Smooth muscle cell (in vitro differentiated cells): ENCODE data around the gene MID1. TPM values are rescaled to one million over a fixed set of nuclear protein-coding genes. Genes with fewer than 3 reads are reported as not detected.

ENCODE experiments used
- DNase-seq: peaks from one replicate; lab custom pipeline; 2025; ENCODE audit not compliant: unreplicated experiment; lab: John Stamatoyannopoulos, UW
- H2AFZ ChIP-seq: fragments of 200-600 bp; sonication (generic); 2 replicates; pipeline ENCODE4 v1.6.0; 2016; ENCODE audit warnings: antibody characterized with exemption, low read depth, mild to moderate bottlenecking
- H3F3A ChIP-seq: fragments of 200-600 bp; sonication (generic); 2 replicates; pipeline ENCODE4 v1.6.0; 2017; ENCODE audit warnings: antibody characterized with exemption, low read depth
- H3K27ac ChIP-seq: fragments of 200-600 bp; sonication (generic); 2 replicates; pipeline ENCODE4 v1.5.1; 2016; ENCODE audit warnings: low read depth, mild to moderate bottlenecking
- H3K27me3 ChIP-seq: fragments of 200-600 bp; sonication (generic); 2 replicates; pipeline ENCODE4 v1.6.1; 2016; ENCODE audit warnings: low read depth, mild to moderate bottlenecking
- H3K36me3 ChIP-seq: fragments of 200-600 bp; sonication (generic); 2 replicates; pipeline ENCODE4 v1.5.1; 2016; ENCODE audit warnings: low read depth
- H3K4me1 ChIP-seq: fragments of 200-600 bp; sonication (generic); 2 replicates; pipeline ENCODE4 v1.5.1; 2016; ENCODE audit warnings: low read depth
- H3K4me2 ChIP-seq: fragments of 200-600 bp; sonication (generic); 2 replicates; pipeline ENCODE4 v1.6.0; 2016; ENCODE audit warnings: mild to moderate bottlenecking
- H3K4me3 ChIP-seq: fragments of 200-600 bp; sonication (generic); 2 replicates; pipeline ENCODE4 v1.5.1; 2016; ENCODE audit warnings: mild to moderate bottlenecking
- H3K79me2 ChIP-seq: fragments of 200-600 bp; sonication (generic); 2 replicates; pipeline ENCODE4 v1.6.0; 2016; ENCODE audit warnings: low read depth, mild to moderate bottlenecking
- H3K9ac ChIP-seq: fragments of 200-600 bp; sonication (generic); 2 replicates; pipeline ENCODE4 v1.6.0; 2016; ENCODE audit warnings: low read depth
- H3K9me3 ChIP-seq: fragments of 200-600 bp; sonication (generic); replicated peaks from 2 replicates; pipeline ENCODE4 v1.5.1; 2016; ENCODE audit warnings: low read depth
- H4K20me1 ChIP-seq: fragments of 200-600 bp; sonication (generic); 2 replicates; pipeline ENCODE4 v1.6.0; 2016; ENCODE audit warnings: low read depth
- CTCF ChIP-seq: fragments of 200-600 bp; sonication (generic); IDR thresholded peaks from 2 replicates; pipeline ENCODE4 v1.5.1; 2017; ENCODE audit warnings: borderline replicate concordance, mild to moderate bottlenecking, antibody characterized with exemption; ENCODE audit not compliant: insufficient read depth, poor library complexity, severe bottlenecking
- WGBS: methylation state at CpG from one replicate; pipeline ENCODE4 v1.1.7; 2016; ENCODE audit warnings: low lambda C conversion rate; 5-methylcytosine and 5-hydroxymethylcytosine counted together
- polyA plus RNA-seq: library from polyadenylated mRNA; unstranded; fragments of >200 nt; fragmentation: Nextera tagmentation; extraction: Ambion mirVana; gene quantifications from 2 replicates; pipeline ENCODE4 v1.2.1, GENCODE V29; 2016
- total RNA-seq: library from RNA; depleted of rRNA; stranded (reverse); fragments of >200 nt; gene quantifications from 2 replicates; pipeline ENCODE4 v1.2.3, GENCODE V29; 2014

MID1 gene
- total and polyA plus RNA-seq, 2 experiments from 2014 or later: 22.6 to 45.2 TPM

GRCh38 chrX:10450229-10450958 lies 170.0 kb downstream of the MID1 start:
- no peaks in the 10 kb centered on the region for H3K36me3 ChIP-seq
- no peak overlapping the region for H3K4me3 ChIP-seq
- no peaks in the 10 kb centered on the region for H3K27me3 ChIP-seq
- no peaks in the 10 kb centered on the region for H3F3A ChIP-seq
- H3K27ac ChIP-seq: no peak overlapping the region
- no peak overlapping the region for H2AFZ ChIP-seq
- TF ChIP-seq CTCF: no peak
- no peaks in the 10 kb centered on the region for H3K4me1 ChIP-seq
- H3K9me3 ChIP-seq: no peaks in the 10 kb centered on the region
- H4K20me1 ChIP-seq: no peaks in the 10 kb centered on the region
- no peak for DNase-seq
- H3K9ac ChIP-seq: no peak overlapping the region
- no peaks in the 10 kb centered on the region for H3K79me2 ChIP-seq
- WGBS: 30% methylated on average over 5 of the region's 5 CpGs
- H3K4me2 ChIP-seq: no peak overlapping the region

DNA sequence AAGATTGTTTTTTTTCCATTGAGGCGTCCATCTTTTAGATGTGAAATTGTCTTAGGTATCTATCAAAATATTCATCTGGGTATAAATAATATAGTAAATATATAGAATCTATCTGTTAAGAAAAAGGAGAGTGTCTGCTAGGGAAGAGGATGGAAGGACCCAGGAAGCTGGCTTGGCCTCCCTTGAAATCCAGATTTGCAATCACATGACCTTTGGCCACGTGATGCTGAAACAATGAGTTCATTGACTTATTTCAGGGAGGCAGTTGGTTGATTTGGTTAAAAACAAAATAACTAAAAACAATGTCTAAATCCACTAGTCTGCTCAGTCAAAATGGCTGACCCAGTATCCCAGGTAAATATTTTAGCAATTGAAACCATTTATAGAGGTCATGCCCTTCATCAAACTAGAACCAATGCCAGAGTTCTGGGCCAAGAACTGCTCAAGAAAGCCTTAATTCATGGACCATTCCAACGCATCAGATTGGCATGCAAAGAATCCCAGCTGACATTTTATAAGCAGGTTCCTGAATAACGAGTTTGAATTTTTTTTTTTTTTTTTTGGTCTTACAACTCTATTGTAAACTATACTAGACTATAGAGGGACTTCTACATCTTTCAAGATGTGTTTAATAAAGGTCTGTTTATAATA lies 172.7 kb downstream of the MID1 start:
- WGBS: 63% methylated on average over 4 of the region's 4 CpGs
- no peaks in the 10 kb centered on the region for H3F3A ChIP-seq

GRCh38 chrX:10444204-10444603 lies 176.2 kb downstream of the MID1 start:
- DNase-seq: no peak
- no peaks in the 10 kb centered on the region for H3K27me3 ChIP-seq

More for the DNA sequence above, 172.7 kb downstream of the MID1 start:
- Histone ChIP-seq H3K79me2 (no peaks in the 10 kb centered on the region), H3K9me3 (no peaks in the 10 kb centered on the region), H3K36me3 (no peaks in the 10 kb centered on the region), H3K27ac (no peak overlapping the region), H3K9ac (no peak overlapping the region), H3K4me2 (no peak overlapping the region), H3K27me3 (no peaks in the 10 kb centered on the region), H2AFZ (no peak overlapping the region), H3K4me1 (no peaks in the 10 kb centered on the region), H4K20me1 (no peaks in the 10 kb centered on the region), H3K4me3 (no peak overlapping the region)
- no peak for TF ChIP-seq CTCF
- DNase-seq: no peak

More at GRCh38 chrX:10444204-10444603, 176.2 kb downstream of the MID1 start:
- Histone ChIP-seq H3K36me3 (no peaks in the 10 kb centered on the region), H3F3A (no peaks in the 10 kb centered on the region), H3K27ac (no peak overlapping the region), H3K9me3 (no peaks in the 10 kb centered on the region), H4K20me1 (no peaks in the 10 kb centered on the region), H2AFZ (no peak overlapping the region), H3K79me2 (no peaks in the 10 kb centered on the region), H3K4me1 (no peaks in the 10 kb centered on the region), H3K9ac (no peak overlapping the region), H3K4me3 (no peak overlapping the region), H3K4me2 (no peak overlapping the region)
- TF ChIP-seq CTCF: no peak
- WGBS: 68% methylated on average over 2 of the region's 2 CpGs
